ENCODE measurements around the gene GRK5. TPM values are rescaled to one million over a fixed set of nuclear protein-coding genes. Genes with fewer than 3 reads are reported as not detected.

The GRK5 gene
- total RNA-seq, 2 donors from 2014 or later: 85.3 to 90.2 TPM

- Histone ChIP-seq H3K27me3 (replicated peaks; ENCODE audit: insufficient read depth) (no peaks in the 10 kb centered on the region), H3K36me3 (peaks cover 16% of the 10 kb centered on the region), H3K9me3 (no peaks in the 10 kb centered on the region), H3K4me3 (peak within 1 kb of the TSS; percentile 80), H3K4me1 (ENCODE audit: control insufficient read depth in 1 of 2, low read depth in 2 of 2) (peaks cover 7 to 20% of the 10 kb centered on the region in 2 donors), H3K27ac (peak within 1 kb of the TSS; percentile 82 to 90)
- no peak for TF ChIP-seq CTCF (IDR thresholded peaks at IDR 0.05)
- DNase-seq (ENCODE audit: low spot score) (peak; percentile 15), ATAC-seq (ENCODE audit: insufficient number of reproducible peaks, low FRiP score, low read depth) (peak; percentile 91)
Observed at GRCh38 chr10:119165171-119166117, 41.9 kb upstream of the GRK5 start, which contains the start of gene SFXN4. Gene SFXN4, minus strand, starts transcription at chr10:119165714. Its CDS starts 67 bp downstream, at chr10:119165647.

- peak overlapping the region; percentile 80 for H3K4me3 ChIP-seq
- H3K27ac ChIP-seq: peak overlapping the region; percentile 82 to 90
- ATAC-seq (ENCODE audit: insufficient number of reproducible peaks, low FRiP score, low read depth) (no peak), DNase-seq (ENCODE audit: low spot score) (no peak)
- peaks cover 7 to 20% of the 10 kb centered on the region in 2 donors for H3K4me1 ChIP-seq (ENCODE audit: control insufficient read depth in 1 of 2, low read depth in 2 of 2)
- no peak for TF ChIP-seq CTCF (IDR thresholded peaks at IDR 0.05)
- H3K27me3 ChIP-seq (replicated peaks; ENCODE audit: insufficient read depth): no peaks in the 10 kb centered on the region
- H3K9me3 ChIP-seq: no peaks in the 10 kb centered on the region
- peaks cover 21% of the 10 kb centered on the region for H3K36me3 ChIP-seq
Observed at GRCh38 chr10:119166118-119166500, 41.3 kb upstream of the GRK5 start.

GRCh38 chr10:119166564-119166963, 40.8 kb upstream of the GRK5 start:
- Histone ChIP-seq H3K36me3 (peaks cover 26% of the 10 kb centered on the region), H3K4me1 (ENCODE audit: control insufficient read depth in 1 of 2, low read depth in 2 of 2) (peaks cover 7 to 20% of the 10 kb centered on the region in 2 donors), H3K27me3 (replicated peaks; ENCODE audit: insufficient read depth) (no peaks in the 10 kb centered on the region), H3K4me3 (no peak overlapping the region), H3K27ac (peak overlapping the region; percentile 82 to 90), H3K9me3 (no peaks in the 10 kb centered on the region)
- ATAC-seq (ENCODE audit: insufficient number of reproducible peaks, low FRiP score, low read depth) (no peak), DNase-seq (ENCODE audit: low spot score) (no peak)
- no peak for TF ChIP-seq CTCF (IDR thresholded peaks at IDR 0.05)

- Histone ChIP-seq H3K4me1 (ENCODE audit: control insufficient read depth in 1 of 2, low read depth in 2 of 2) (peaks cover 7 to 20% of the 10 kb centered on the region in 2 donors), H3K36me3 (peaks cover 29% of the 10 kb centered on the region), H3K27ac (no peak overlapping the region), H3K4me3 (no peak overlapping the region), H3K27me3 (replicated peaks; ENCODE audit: insufficient read depth) (no peaks in the 10 kb centered on the region), H3K9me3 (no peaks in the 10 kb centered on the region)
- DNase-seq (ENCODE audit: low spot score) (no peak), ATAC-seq (ENCODE audit: insufficient number of reproducible peaks, low FRiP score, low read depth) (no peak)
- TF ChIP-seq CTCF (IDR thresholded peaks at IDR 0.05): no peak
Observed at GRCh38 chr10:119167041-119167440, 40.3 kb upstream of the GRK5 start.

GRCh38 chr10:119174109-119174508, 33.3 kb upstream of the GRK5 start:
- no peak for ATAC-seq (ENCODE audit: insufficient number of reproducible peaks, low FRiP score, low read depth)
- Histone ChIP-seq H3K4me3 (no peak overlapping the region), H3K36me3 (peaks cover 40% of the 10 kb centered on the region), H3K4me1 (ENCODE audit: control insufficient read depth in 1 of 2, low read depth in 2 of 2) (peaks cover 8 to 23% of the 10 kb centered on the region in 2 donors), H3K9me3 (no peaks in the 10 kb centered on the region), H3K27me3 (replicated peaks; ENCODE audit: insufficient read depth) (no peaks in the 10 kb centered on the region), H3K27ac (no peak overlapping the region)
- DNase-seq (ENCODE audit: low spot score): no peak
- no peak for TF ChIP-seq CTCF (IDR thresholded peaks at IDR 0.05)
